ENCODE measurements around the gene U2AF2.

Gene U2AF2

DNA sequence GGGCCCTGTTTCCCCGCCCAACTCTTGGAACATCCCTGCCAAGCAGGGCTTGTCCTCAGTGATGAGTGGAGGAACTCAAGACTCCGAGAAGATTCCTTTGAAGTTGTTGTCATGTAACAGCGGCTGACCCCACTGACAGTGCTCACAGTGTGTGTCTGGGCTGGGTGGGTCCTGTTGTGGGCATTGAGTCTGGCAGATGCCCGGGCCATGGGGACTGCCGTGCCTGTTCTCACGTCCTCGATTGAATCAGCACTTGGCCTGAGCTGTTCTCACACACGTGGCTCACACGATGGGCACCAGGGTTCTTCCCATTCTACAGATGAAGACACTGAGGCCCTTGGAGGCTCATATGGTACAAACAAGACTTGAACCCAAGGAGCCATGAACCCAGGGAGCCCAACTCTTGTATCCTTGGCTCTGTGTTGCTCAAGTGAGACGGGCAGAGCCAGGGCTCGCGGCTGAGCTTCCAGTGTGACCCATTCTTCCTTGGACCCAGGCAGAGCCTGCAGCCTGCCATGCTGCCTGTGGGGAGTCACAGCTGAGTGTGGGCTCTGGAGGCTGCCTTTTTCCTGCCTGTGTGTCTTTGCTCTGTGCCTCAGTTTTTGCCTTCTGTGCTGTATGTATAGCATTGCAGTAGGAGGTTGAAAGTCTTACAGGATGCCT is 11.6 kb downstream of the U2AF2 start:
- H3K27ac Mint-ChIP-seq, result no peak overlapping the region
- no peaks in the 10 kb centered on the region for H3K4me1 Mint-ChIP-seq (ENCODE audit: low read depth)
- no peaks in the 10 kb centered on the region for H3K9me3 Mint-ChIP-seq
- H3K27me3 Mint-ChIP-seq (ENCODE audit: low read depth), result no peaks in the 10 kb centered on the region
- H3K4me3 Mint-ChIP-seq, result no peak overlapping the region
- no peak for DNase-seq (ENCODE audit: low spot score)
- peaks cover 71% of the 10 kb centered on the region for H3K36me3 Mint-ChIP-seq (ENCODE audit: low read depth)

DNA sequence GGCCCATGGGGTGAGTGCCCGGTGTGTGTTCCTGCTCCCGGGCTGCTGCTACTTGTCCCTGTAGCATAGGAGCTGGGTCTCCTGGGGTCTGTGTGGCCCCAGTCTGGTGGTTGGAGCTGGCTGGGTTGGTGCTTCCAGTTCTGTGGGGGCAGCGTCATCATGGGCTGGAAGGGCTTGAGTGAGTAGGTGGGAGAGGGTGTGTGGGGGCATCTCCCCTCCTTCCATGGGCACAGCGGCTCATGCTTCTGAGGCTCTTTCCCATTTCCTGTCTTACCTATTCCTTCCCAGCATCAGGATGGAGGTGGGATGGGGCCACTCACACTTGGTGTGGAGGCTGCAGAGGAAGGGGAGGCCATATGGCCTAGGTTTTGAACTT is 12.2 kb downstream of the U2AF2 start:
- Mint-ChIP-seq H3K27me3 (ENCODE audit: low read depth) (no peaks in the 10 kb centered on the region), H3K4me3 (no peak overlapping the region), H3K9me3 (no peaks in the 10 kb centered on the region), H3K4me1 (ENCODE audit: low read depth) (no peaks in the 10 kb centered on the region), H3K27ac (no peak overlapping the region), H3K36me3 (ENCODE audit: low read depth) (peaks cover 68% of the 10 kb centered on the region)
- no peak for DNase-seq (ENCODE audit: low spot score)

DNA sequence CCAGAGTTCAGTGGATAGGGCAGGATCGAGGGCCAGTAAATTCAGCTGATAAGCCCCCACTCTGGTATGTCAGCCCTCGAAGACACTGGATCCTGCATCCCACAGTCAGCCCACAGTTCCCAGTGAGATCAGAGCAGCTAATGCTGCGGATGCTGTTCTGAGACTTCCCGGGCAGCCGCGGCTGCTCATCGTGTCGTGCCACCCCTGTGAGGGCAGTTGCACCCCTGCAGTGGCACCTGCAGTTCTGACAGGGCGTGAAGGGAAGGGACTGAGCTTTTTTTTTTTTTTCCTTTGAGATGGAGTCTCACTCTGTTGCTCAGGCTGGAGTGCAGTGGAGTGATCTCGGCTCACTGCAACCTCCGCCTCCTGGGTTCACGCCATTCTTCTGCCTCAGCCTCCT is 12.7 kb downstream of the U2AF2 start:
- no peak overlapping the region for H3K4me3 Mint-ChIP-seq
- no peak for DNase-seq (ENCODE audit: low spot score)
- H3K27me3 Mint-ChIP-seq (ENCODE audit: low read depth), result no peaks in the 10 kb centered on the region
- H3K4me1 Mint-ChIP-seq (ENCODE audit: low read depth), result no peaks in the 10 kb centered on the region
- H3K27ac Mint-ChIP-seq, result no peak overlapping the region
- peaks cover 69% of the 10 kb centered on the region for H3K36me3 Mint-ChIP-seq (ENCODE audit: low read depth)
- H3K9me3 Mint-ChIP-seq, result no peaks in the 10 kb centered on the region

DNA sequence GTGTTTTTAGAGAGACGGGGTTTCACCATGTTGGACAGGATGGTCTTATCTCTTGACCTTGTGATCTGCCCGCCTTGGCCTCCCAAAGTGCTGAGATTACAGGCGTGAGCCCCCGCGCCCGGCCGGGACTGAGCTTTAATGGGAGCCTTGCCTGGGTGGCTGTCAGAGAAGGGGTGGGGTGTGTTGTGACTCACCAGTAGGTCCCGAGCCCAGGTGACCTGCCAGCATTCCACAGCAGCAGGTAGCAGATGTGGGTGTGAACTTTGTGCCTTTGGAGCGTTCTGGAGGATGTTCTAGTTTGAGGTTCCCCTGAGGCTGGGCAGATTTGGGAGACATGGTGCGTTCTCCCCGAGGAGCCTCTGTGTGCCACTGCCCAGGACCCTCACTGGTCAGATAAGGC is 13.1 kb downstream of the U2AF2 start:
- no peaks in the 10 kb centered on the region for H3K27me3 Mint-ChIP-seq (ENCODE audit: low read depth)
- no peaks in the 10 kb centered on the region for H3K4me1 Mint-ChIP-seq (ENCODE audit: low read depth)
- H3K9me3 Mint-ChIP-seq, result no peaks in the 10 kb centered on the region
- H3K27ac Mint-ChIP-seq, result no peak overlapping the region
- no peak for DNase-seq (ENCODE audit: low spot score)
- H3K36me3 Mint-ChIP-seq (ENCODE audit: low read depth), result peaks cover 65% of the 10 kb centered on the region
- no peak overlapping the region for H3K4me3 Mint-ChIP-seq

DNA sequence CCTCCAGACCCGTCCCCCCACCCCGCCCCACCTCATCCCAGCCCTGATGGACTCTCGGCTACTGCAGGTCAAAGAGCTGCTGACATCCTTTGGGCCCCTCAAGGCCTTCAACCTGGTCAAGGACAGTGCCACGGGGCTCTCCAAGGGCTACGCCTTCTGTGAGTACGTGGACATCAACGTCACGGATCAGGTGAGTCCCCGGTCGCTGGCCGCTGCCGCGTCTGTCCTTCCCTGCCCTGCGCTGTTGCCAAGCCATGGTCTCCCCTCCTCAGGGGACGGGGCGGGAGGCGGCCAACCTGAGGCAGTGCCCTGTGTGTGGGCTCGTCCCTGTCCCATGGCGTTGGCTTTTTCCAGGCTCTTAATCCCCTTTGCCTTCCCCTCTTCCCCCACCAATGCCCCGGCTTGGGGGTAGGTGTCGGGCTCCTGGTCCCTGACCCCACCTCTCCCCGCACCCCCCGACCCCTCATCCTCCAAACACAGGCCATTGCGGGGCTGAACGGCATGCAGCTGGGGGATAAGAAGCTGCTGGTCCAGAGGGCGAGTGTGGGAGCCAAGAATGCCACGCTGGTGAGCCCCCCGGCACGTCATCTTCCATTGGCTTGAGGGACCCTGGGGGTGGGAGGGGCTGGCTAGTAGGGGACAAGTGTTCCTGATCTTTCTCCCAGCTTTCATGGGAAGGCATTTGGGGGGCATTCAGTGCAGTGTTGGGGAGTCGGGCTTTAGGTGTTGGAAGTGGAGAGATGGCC is 13.9 kb downstream of the U2AF2 start:
- H3K27ac Mint-ChIP-seq, result no peak overlapping the region
- peaks cover 5% of the 10 kb centered on the region for H3K4me1 Mint-ChIP-seq (ENCODE audit: low read depth)
- H3K27me3 Mint-ChIP-seq (ENCODE audit: low read depth), result no peaks in the 10 kb centered on the region
- H3K36me3 Mint-ChIP-seq (ENCODE audit: low read depth), result peaks cover 65% of the 10 kb centered on the region
- H3K4me3 Mint-ChIP-seq, result no peak overlapping the region
- no peaks in the 10 kb centered on the region for H3K9me3 Mint-ChIP-seq
- no peak for DNase-seq (ENCODE audit: low spot score)

DNA sequence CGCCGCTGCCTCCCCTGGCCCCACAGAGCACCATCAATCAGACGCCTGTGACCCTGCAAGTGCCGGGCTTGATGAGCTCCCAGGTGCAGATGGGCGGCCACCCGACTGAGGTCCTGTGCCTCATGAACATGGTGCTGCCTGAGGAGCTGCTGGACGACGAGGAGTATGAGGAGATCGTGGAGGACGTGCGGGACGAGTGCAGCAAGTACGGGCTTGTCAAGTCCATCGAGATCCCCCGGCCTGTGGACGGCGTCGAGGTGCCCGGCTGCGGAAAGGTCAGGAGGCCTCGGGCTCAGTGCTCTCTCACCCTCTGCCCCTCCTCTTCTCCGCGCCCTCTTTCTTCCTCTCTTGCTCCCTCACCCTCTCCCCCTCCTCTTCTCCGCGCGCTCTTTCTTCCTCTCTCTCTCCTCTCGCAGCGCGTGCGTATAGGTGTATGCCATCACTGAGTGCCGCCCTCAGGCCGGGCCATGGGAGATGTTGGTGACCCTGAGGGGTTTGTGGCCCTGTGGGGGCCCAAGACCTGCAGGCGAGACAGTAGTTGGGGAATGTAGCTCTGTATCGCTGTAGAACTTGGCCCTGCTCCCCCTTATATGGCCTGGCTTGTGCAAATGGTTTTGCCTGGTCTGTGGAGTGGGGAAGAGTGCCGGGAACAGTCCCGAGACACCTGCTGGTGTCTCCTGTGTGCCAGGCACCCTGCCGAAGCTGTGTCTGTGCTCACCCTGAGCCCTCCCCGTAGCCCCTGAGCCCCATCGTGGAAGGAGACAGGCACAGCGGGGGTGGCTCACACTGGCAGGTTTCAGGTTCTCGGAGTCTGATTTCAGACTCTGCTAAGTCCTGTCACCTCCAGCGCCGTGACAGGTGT is 14.8 kb downstream of the U2AF2 start:
- Mint-ChIP-seq H3K4me1 (ENCODE audit: low read depth) (peaks cover 5% of the 10 kb centered on the region), H3K9me3 (no peaks in the 10 kb centered on the region), H3K27ac (no peak overlapping the region), H3K4me3 (no peak overlapping the region), H3K36me3 (ENCODE audit: low read depth) (peaks cover 61% of the 10 kb centered on the region), H3K27me3 (ENCODE audit: low read depth) (no peaks in the 10 kb centered on the region)
- no peak for DNase-seq (ENCODE audit: low spot score)

DNA sequence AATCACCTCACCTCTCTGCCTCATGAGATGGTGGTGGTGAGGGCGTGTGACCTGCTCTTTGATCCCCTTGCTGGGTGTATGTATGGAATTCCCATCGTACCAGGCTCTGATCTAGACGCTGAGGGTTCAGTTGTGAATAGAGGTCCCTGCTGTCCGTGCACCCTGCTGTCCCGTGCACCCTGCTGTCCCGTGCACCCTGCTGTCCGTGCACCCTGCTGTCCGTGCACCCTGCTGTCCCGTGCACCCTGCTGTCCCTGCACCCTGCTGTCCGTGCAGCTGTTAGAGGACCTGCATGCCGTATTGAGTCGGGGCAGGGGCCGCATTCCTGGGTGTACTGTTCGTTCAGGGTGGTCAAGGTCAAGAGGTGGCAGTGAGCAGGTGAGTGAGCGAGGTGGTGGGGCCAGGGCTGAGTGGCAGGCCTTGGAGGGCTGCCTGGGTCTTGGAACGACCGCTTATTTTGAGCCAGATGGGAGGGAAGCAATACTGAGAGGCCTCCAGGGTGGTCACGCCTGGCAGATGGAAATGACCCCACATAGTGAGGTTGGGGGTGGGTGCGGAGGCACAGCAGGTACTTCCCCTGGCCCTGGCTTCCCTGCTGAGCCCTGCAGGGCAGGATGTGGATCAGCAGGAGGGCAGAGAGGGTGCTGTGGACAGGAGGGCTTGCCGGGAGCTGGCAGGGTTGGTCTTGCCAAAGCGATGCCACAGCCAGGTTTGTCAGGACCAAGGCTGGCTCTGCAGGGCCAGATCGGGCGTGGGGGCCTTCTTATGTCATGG is 15.6 kb downstream of the U2AF2 start:
- Mint-ChIP-seq H3K27me3 (ENCODE audit: low read depth) (no peaks in the 10 kb centered on the region), H3K36me3 (ENCODE audit: low read depth) (peaks cover 60% of the 10 kb centered on the region), H3K9me3 (no peaks in the 10 kb centered on the region), H3K4me3 (no peak overlapping the region), H3K4me1 (ENCODE audit: low read depth) (peaks cover 5% of the 10 kb centered on the region), H3K27ac (no peak overlapping the region)
- no peak for DNase-seq (ENCODE audit: low spot score)

DNA sequence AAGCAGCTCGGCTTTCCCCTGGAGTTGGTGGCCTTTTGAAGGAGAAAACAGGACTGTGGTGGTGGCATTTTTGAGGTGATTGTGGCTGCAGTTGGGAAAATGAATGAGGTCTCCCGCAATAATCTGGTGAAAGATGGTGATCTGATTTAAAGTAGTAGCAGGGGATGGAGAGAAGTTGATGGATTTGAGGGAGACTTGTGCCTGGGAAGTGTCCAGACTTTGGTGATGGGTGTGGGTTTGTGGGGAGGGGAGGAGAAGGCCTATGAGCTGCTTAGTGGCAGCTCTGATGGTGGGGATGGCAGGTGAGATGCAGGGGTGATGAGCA is 16.2 kb downstream of the U2AF2 start:
- Mint-ChIP-seq H3K27ac (peak overlapping the region; percentile 9), H3K9me3 (no peaks in the 10 kb centered on the region), H3K27me3 (ENCODE audit: low read depth) (no peaks in the 10 kb centered on the region), H3K36me3 (ENCODE audit: low read depth) (peaks cover 59% of the 10 kb centered on the region), H3K4me3 (no peak overlapping the region), H3K4me1 (ENCODE audit: low read depth) (peaks cover 6% of the 10 kb centered on the region)
- DNase-seq (ENCODE audit: low spot score), result no peak

DNA sequence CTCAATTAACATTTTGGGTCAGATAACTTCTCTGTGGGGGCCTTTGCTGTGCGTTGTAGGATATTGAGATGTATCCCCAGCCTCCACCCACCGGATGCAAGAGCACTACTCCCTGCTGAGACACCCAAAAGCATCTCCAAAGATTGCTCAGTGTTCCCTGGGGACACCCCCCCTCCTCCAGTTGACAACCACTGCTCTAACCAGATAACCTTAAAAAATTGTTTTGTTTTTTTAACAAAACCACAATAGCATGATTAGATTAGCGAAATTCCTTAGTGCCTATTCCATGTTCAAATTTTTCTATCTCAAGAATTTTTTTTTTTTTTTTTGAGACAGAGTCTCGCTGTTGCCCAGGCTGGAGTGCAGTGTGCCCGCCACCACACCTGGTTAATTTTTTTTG is 17.6 kb downstream of the U2AF2 start:
- Mint-ChIP-seq H3K27ac (no peak overlapping the region), H3K27me3 (ENCODE audit: low read depth) (no peaks in the 10 kb centered on the region), H3K4me1 (ENCODE audit: low read depth) (peaks cover 15% of the 10 kb centered on the region), H3K36me3 (ENCODE audit: low read depth) (peaks cover 50% of the 10 kb centered on the region), H3K4me3 (no peak overlapping the region), H3K9me3 (no peaks in the 10 kb centered on the region)
- no peak for DNase-seq (ENCODE audit: low spot score)

DNA sequence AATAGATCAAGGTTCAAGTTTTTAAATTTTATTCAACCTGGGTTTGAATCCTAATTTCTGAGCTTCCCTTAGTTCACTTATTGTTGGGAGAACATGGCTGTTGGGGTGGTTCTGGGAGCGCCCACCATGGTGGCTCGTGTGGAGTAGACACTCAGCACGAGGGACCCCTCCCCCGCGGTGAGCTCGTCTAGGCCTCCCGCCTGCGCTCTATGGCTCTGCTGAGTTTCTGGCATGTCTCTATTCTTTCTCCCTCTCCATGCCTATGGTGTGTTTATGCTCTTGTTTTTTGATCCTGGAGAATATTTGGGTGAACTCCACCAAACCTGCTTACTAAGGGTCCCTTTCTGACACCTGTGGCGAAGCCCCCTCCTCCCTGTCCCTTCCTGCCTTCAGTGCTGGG is 18.6 kb downstream of the U2AF2 start:
- H3K4me1 Mint-ChIP-seq (ENCODE audit: low read depth), result peaks cover 20% of the 10 kb centered on the region
- no peaks in the 10 kb centered on the region for H3K27me3 Mint-ChIP-seq (ENCODE audit: low read depth)
- H3K36me3 Mint-ChIP-seq (ENCODE audit: low read depth), result peaks cover 49% of the 10 kb centered on the region
- peak overlapping the region; percentile 69 for H3K27ac Mint-ChIP-seq
- DNase-seq (ENCODE audit: low spot score), result no peak
- no peaks in the 10 kb centered on the region for H3K9me3 Mint-ChIP-seq
- no peak overlapping the region for H3K4me3 Mint-ChIP-seq

DNA sequence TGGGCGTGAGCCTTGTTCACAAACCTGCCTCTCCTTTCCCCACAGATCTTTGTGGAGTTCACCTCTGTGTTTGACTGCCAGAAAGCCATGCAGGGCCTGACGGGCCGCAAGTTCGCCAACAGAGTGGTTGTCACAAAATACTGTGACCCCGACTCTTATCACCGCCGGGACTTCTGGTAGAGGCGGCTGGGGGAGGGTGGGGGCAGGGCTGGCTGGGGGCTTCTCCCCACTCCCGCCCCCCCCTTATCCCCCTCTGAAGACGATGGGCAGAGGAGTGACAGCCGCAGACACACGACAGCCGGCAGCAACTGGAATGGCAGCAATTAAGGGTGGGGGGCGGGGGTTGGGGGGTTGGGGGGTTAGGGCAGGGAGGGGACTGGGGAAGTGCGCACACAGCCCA is 19.1 kb downstream of the U2AF2 start:
- no peaks in the 10 kb centered on the region for H3K27me3 Mint-ChIP-seq (ENCODE audit: low read depth)
- no peak overlapping the region for H3K4me3 Mint-ChIP-seq
- DNase-seq (ENCODE audit: low spot score), result no peak
- peak overlapping the region; percentile 71 for H3K27ac Mint-ChIP-seq
- H3K9me3 Mint-ChIP-seq, result no peaks in the 10 kb centered on the region
- peaks cover 49% of the 10 kb centered on the region for H3K36me3 Mint-ChIP-seq (ENCODE audit: low read depth)
- peaks cover 21% of the 10 kb centered on the region for H3K4me1 Mint-ChIP-seq (ENCODE audit: low read depth)

DNA sequence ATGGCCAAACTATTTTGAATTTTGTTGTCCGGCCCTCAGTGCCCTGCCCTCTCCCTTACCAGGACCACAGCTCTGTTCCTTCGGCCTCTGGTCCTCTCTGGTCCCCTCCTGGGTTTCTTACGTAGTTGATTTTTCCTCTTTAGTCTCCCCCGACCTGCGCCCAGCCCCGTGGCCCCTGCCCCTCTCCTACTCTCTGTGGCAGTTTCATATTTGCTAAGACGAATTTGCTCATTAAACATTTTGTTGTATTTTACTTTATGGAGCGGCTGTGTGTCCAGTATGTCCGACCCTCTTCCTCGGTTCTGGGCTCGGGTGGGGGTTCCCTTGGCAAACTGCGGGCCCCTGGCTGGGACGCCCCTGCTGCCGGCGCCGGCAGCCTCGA is 19.6 kb downstream of the U2AF2 start:
- no peak for DNase-seq (ENCODE audit: low spot score)
- Mint-ChIP-seq H3K27me3 (ENCODE audit: low read depth) (no peaks in the 10 kb centered on the region), H3K36me3 (ENCODE audit: low read depth) (peaks cover 50% of the 10 kb centered on the region), H3K4me3 (peak overlapping the region; percentile 27), H3K4me1 (ENCODE audit: low read depth) (peaks cover 22% of the 10 kb centered on the region), H3K27ac (peak overlapping the region; percentile 71), H3K9me3 (no peaks in the 10 kb centered on the region)

DNA sequence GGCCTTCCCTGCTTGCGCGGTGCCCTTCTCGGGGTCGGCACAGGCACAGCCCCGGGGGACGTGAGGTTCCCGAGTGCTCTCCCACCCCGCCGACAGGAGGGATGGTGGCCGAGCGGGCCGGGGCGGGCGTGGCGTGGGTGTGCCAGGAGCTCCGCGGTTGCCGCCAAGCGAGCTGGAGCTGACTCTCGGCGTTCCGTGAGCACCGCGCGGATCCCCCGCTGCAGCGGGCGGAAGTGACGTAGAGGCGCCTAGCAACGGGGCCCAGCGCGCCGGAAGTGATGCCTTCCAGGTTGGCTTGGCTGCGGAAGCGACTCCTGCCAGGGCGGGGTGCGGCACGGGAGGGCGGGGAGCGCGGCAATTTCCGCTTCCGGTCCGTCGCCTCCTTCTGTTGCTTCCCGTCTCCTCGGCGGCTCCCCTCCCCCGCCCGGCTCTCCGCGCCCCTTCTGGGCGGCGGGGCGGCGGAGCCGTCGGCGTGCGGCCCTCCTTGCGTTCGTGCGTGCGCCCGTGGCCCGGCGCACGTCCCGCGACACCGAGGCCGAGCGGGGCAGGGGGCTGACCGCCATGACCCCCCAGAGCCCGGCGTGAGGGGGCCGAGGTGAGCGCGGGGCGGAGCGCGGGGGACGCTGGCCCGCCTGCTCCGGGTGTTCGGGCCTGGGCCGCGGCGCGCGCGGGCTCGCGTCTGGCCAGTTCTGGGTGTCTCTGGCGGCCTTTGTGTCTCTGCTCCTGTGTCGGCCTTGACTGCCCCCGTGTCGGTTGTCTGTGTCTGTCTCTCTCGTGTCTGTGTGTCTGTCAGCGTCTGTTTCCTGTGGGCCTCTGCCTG is 20.2 kb downstream of the U2AF2 start, which contains the start of gene EPN1:
Gene EPN1 (plus strand): TSS at position 386 of the 820 bp plus-strand sequence. CDS start 3,402 bp downstream, outside the sequence.
- Mint-ChIP-seq H3K4me1 (ENCODE audit: low read depth) (peaks cover 28% of the 10 kb centered on the region), H3K4me3 (peak within 1 kb of the TSS; percentile 97)

More for the DNA sequence above, 20.2 kb downstream of the U2AF2 start, which contains the start of gene EPN1:
- Mint-ChIP-seq H3K27ac (peak within 1 kb of the TSS; percentile 93), H3K36me3 (ENCODE audit: low read depth) (peaks cover 49% of the 10 kb centered on the region), H3K27me3 (ENCODE audit: low read depth) (no peaks in the 10 kb centered on the region), H3K9me3 (no peaks in the 10 kb centered on the region)
- DNase-seq (ENCODE audit: low spot score), result peak; percentile 96

Measured in T-helper 2 cell treated with Interferon-gamma antibody and Interleukin-4, amounts not matched to agents 5 μg/mL and 100 μg/mL, for 36 hours (primary cell).